GM18909 (cell line): ENCODE data around the gene COL2A1.

Experiments used
- ATAC-seq: cut with Tn5 transposase; IDR thresholded peaks from one replicate; pipeline ENCODE4 v1.9.1; 2021; ENCODE audit warnings: mild to moderate bottlenecking; ENCODE audit not compliant: unreplicated experiment, poor library complexity

COL2A1 gene

GRCh38 chr12:48031135-48031960, 27.1 kb upstream of the COL2A1 start:
- ATAC-seq: no peak

GRCh38 chr12:48030173-48030650, 25.9 kb upstream of the COL2A1 start:
- no peak for ATAC-seq

- ATAC-seq: no peak
Measured at GRCh38 chr12:48029491-48030172, 25.4 kb upstream of the COL2A1 start.

GRCh38 chr12:48028541-48029431, 24.5 kb upstream of the COL2A1 start:
- no peak for ATAC-seq

GRCh38 chr12:48027183-48028002, 23.1 kb upstream of the COL2A1 start:
- no peak for ATAC-seq

GRCh38 chr12:48026060-48026827, 22.0 kb upstream of the COL2A1 start:
- ATAC-seq: no peak

GRCh38 chr12:48025281-48025680, 21.0 kb upstream of the COL2A1 start:
- ATAC-seq: no peak

- ATAC-seq: no peak
Measured at GRCh38 chr12:48024735-48025134, 20.5 kb upstream of the COL2A1 start.

- no peak for ATAC-seq
Measured at GRCh38 chr12:48023386-48023785, 19.1 kb upstream of the COL2A1 start.

GRCh38 chr12:48022676-48023385, 18.6 kb upstream of the COL2A1 start:
- no peak for ATAC-seq

- no peak for ATAC-seq
Measured at GRCh38 chr12:48022180-48022521, 17.9 kb upstream of the COL2A1 start.

GRCh38 chr12:48021485-48022179, 17.4 kb upstream of the COL2A1 start:
- no peak for ATAC-seq

GRCh38 chr12:48019639-48020265, 15.5 kb upstream of the COL2A1 start:
- ATAC-seq: no peak

- no peak for ATAC-seq
Measured at GRCh38 chr12:48018618-48018995, 14.3 kb upstream of the COL2A1 start.

GRCh38 chr12:48017921-48018617, 13.8 kb upstream of the COL2A1 start:
- no peak for ATAC-seq

GRCh38 chr12:48017496-48017895, 13.2 kb upstream of the COL2A1 start:
- no peak for ATAC-seq
